ENCODE measurements around the gene CEP78. TPM values are rescaled to one million over a fixed set of nuclear protein-coding genes. Genes with fewer than 3 reads are reported as not detected.
A peak's percentile ranks its signal among the peaks of the same experiment; 100 is the strongest.
"Not testable (repeated sequence)": the region's sequence is repeated elsewhere in the genome, so short reads cannot be mapped to it uniquely, and the experiment has no call there.

The CEP78 gene
- total RNA-seq, 4 donors from 2014 or later, result 6.8 to 12.9 (median 9.4) TPM

DNA sequence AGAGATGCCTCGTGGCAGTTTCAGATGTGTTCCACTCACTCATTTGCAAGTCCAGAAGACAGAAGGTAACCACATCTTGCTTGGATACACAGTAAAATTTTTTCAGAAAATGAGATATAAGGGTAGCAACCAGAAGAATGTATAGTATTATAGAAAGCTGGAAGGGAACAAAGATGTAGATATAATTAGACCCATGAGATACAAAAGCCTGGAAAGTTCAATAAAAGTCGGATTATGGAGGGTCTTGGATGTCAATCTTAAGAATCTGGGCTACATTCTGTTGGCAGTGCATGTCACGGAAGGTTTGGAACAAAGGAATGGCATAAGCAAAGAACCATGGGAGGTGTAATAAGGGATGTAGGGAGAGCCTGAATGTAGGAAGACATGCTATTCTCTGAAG, 5.1 kb upstream of the CEP78 start:
- no peak for DNase-seq (ENCODE audit: extremely low spot score)
- Histone ChIP-seq H3K4me1 (peaks cover 0 to 12% (median 8%) of the 10 kb centered on the region in 4 donors), H3K4me3 (no peak overlapping the region), H3K9me3 (no peaks in the 10 kb centered on the region), H3K36me3 (no peaks in the 10 kb centered on the region), H3K27ac (replicated peaks in 1 of 4) (no peak overlapping the region), H3K27me3 (no peaks in the 10 kb centered on the region)
- intact Hi-C loops (cut with DNase I), result no loop called here
- WGBS, result 90% methylated on average over 3 of the region's 3 CpGs
- TF ChIP-seq, protein P1, sequence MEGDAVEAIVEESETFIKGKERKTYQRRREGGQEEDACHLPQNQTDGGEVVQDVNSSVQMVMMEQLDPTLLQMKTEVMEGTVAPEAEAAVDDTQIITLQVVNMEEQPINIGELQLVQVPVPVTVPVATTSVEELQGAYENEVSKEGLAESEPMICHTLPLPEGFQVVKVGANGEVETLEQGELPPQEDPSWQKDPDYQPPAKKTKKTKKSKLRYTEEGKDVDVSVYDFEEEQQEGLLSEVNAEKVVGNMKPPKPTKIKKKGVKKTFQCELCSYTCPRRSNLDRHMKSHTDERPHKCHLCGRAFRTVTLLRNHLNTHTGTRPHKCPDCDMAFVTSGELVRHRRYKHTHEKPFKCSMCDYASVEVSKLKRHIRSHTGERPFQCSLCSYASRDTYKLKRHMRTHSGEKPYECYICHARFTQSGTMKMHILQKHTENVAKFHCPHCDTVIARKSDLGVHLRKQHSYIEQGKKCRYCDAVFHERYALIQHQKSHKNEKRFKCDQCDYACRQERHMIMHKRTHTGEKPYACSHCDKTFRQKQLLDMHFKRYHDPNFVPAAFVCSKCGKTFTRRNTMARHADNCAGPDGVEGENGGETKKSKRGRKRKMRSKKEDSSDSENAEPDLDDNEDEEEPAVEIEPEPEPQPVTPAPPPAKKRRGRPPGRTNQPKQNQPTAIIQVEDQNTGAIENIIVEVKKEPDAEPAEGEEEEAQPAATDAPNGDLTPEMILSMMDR (IDR thresholded peaks at IDR 0.05), result no peak
- TF ChIP-seq POLR2A (IDR thresholded peaks at IDR 0.05; ENCODE audit: low read depth) (no peak), POLR2AphosphoS5 (IDR thresholded peaks at IDR 0.05) (no peak), EP300 (IDR thresholded peaks at IDR 0.05) (no peak)

DNA sequence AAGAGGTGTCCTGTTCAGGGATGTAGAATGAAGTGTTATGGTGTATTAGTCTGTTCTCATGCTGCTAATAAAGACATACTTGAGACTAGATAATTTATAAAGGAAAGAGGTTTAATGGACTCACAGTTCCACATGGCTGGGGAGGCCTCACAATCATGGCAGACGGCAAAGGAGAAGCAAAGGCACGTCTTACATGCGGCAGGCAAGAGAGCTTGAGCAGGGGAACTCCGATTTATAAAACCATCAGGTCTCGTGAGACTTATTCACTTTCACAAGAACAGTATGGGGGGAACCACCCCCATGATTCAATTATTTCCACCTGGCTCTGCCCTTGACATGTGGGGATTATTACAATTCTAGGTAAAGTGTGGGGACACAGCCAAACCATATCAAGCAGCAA, 3.4 kb upstream of the CEP78 start:
- H3K4me3 ChIP-seq; H3K36me3 ChIP-seq; H3K27me3 ChIP-seq; intact Hi-C loops (cut with DNase I); H3K27ac ChIP-seq (replicated peaks in 1 of 4); H3K9me3 ChIP-seq; DNase-seq (ENCODE audit: extremely low spot score): not testable (repeated sequence)
- H3K4me1 ChIP-seq, result peaks cover 0 to 20% (median 19%) of the 10 kb centered on the region in 4 donors
- 95% methylated on average over 5 of the region's 5 CpGs for WGBS

DNA sequence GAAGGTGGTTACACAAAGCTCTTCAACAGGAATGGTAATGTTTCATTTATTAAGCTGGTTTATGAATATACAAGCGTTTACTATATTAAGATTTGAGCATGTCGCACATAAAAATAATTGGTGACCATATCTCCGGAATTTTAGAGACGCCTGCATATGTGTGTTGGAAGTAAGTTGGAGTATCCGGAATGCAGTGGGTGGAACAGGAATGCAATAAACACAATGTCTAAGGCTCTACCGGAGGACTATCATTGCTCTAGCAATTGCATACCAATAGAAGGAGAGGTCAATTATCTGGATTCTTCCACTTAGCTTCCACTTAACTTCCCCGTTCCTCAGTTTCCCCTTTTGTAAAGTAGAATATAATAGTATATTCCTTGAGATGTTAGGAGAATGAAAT, 1.1 kb upstream of the CEP78 start:
- H3K4me1 ChIP-seq, result peaks cover 0 to 26% (median 21%) of the 10 kb centered on the region in 4 donors
- H3K9me3 ChIP-seq, result no peaks in the 10 kb centered on the region
- 65% methylated on average over 7 of the region's 7 CpGs for WGBS
- H3K27me3 ChIP-seq, result no peaks in the 10 kb centered on the region
- no peaks in the 10 kb centered on the region for H3K36me3 ChIP-seq
- intact Hi-C loops (cut with DNase I), result no loop called here
- peak overlapping the region; percentile 72 to 95 (median 82) for H3K4me3 ChIP-seq
- DNase-seq (ENCODE audit: extremely low spot score), result no peak
- TF ChIP-seq POLR2A (IDR thresholded peaks at IDR 0.05; ENCODE audit: low read depth) (no peak), EP300 (IDR thresholded peaks at IDR 0.05) (no peak), POLR2AphosphoS5 (IDR thresholded peaks at IDR 0.05) (no peak)
- TF ChIP-seq, protein P1 (IDR thresholded peaks at IDR 0.05), result no peak
- no peak overlapping the region for H3K27ac ChIP-seq (replicated peaks in 1 of 4)

DNA sequence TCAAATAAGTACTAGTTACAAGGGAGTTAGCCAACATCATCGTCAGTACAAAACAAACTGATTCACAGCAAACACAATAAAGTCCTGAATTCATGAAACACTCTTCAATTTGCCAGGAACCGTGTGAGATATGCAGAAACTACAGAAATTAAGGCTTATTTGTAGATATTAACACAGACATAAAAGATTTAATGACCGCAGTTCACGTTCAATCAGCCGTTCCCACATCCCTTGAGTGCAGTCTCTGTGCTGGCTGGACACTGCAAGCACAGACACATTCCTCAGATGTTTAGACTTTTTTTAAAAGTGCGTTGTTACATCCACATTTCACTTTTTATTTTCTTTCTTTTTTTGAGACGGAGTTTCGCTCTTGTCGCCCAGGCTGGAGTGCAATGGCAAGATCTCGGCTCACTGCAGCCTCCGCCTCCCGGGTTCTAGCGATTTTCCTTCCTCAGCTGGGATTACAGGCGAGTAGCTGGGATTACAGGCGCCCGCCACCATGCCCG, 566 bp upstream of the CEP78 start:
- Histone ChIP-seq H3K27ac (replicated peaks in 1 of 4) (peak overlapping the region; percentile 83 to 89 (median 87)), H3K4me1 (peaks cover 0 to 26% (median 21%) of the 10 kb centered on the region in 4 donors), H3K9me3 (no peaks in the 10 kb centered on the region), H3K36me3 (peaks cover 0 to 4% (median 0%) of the 10 kb centered on the region in 4 donors), H3K4me3 (peak overlapping the region; percentile 72 to 95 (median 82)), H3K27me3 (no peaks in the 10 kb centered on the region)
- no peak for DNase-seq (ENCODE audit: extremely low spot score)
- under 1% methylated on average over 17 of the region's 17 CpGs for WGBS
- intact Hi-C loops (cut with DNase I), result no loop called here
- TF ChIP-seq POLR2A (IDR thresholded peaks at IDR 0.05; ENCODE audit: low read depth), result no peak

DNA sequence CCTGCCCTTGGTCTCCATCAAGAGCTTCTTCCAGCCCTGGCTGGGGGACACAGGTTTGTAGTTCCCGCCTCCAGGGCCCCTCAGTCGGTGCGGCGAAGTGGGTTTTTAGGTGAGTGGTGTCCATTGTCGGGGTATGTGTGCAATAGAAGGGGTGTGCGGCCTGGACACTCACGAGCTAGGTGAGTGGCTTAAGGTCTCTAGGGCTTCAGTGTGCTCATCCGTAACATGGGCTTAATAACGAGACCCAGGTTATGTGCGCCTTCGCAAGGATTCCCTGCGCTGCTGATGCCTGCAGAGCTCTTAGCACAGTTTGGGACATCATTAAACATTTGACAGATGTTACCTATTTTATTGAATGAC, 656 bp downstream of the CEP78 start:
- DNase-seq (ENCODE audit: extremely low spot score), result no peak
- Histone ChIP-seq H3K27me3 (no peaks in the 10 kb centered on the region), H3K4me1 (peaks cover 0 to 26% (median 21%) of the 10 kb centered on the region in 4 donors), H3K27ac (replicated peaks in 1 of 4) (peak overlapping the region; percentile 83 to 89 (median 87)), H3K36me3 (peaks cover 0 to 16% (median 2%) of the 10 kb centered on the region in 4 donors), H3K9me3 (no peaks in the 10 kb centered on the region), H3K4me3 (peak overlapping the region; percentile 72 to 95 (median 82))
- intact Hi-C loops (cut with DNase I), result no loop called here
- WGBS, result 4% methylated on average over 9 of the region's 12 CpGs
- TF ChIP-seq POLR2AphosphoS5 (IDR thresholded peaks at IDR 0.05) (no peak), POLR2A (IDR thresholded peaks at IDR 0.05; ENCODE audit: low read depth) (no peak), EP300 (IDR thresholded peaks at IDR 0.05) (no peak)
- TF ChIP-seq, protein P1 (IDR thresholded peaks at IDR 0.05), result no peak

Measured in esophagus muscularis mucosa (tissue), 4 donors.